Naive thymus-derived CD4-positive, alpha-beta T cell (primary cell): Measurements from ENCODE around the gene LRRK1. TPM values are rescaled to one million over a fixed set of nuclear protein-coding genes. Genes with fewer than 3 reads are reported as not detected.

ENCODE experiments used
- ATAC-seq: fragments of 150-1000 bp; cut with Tn5 transposase; 2 replicates; pipeline ENCODE4 v1.10.0; 2021; ENCODE audit warnings: mild to moderate bottlenecking, moderate library complexity
- CTCF ChIA-PET: fragments of 350-600 bp; sonication (Branson Sonifier 250); formaldehyde crosslinking; loops from one replicate; lab custom pipeline; 2021; ENCODE audit warnings: antibody characterized with exemption; lab: Charles Lee
- POLR2A ChIA-PET: fragments of 350-600 bp; sonication (Branson Sonifier 250); formaldehyde crosslinking; loops from one replicate; lab custom pipeline; 2021; ENCODE audit warnings: antibody characterized with exemption, inconsistent platforms; lab: Charles Lee
- DNase-seq, 9 donors: peaks; one replicate each; pipeline versions ENCODE4 v3.0.0 to v3.0.0-alpha.2; 2020 to 2022; ENCODE audit warnings: mixed read lengths in 1 of 9
- H3K27ac ChIP-seq: one replicate; pipeline ENCODE4 v1.7.0; 2013; ENCODE audit warnings: mild to moderate bottlenecking, low read depth, low read length, moderate library complexity
- H3K27me3 ChIP-seq, 2 donors: one replicate each; pipeline ENCODE4 v1.7.0; 2013; ENCODE audit warnings: low read length in 2 of 2, mild to moderate bottlenecking in 2 of 2, moderate library complexity in 2 of 2; ENCODE audit not compliant: control insufficient read depth in 2 of 2, insufficient read depth in 2 of 2
- H3K36me3 ChIP-seq, 3 experiments: 1 replicate in 2 of 3; 2 replicates in 1 of 3; pipeline ENCODE4 v1.7.0; 2013; ENCODE audit warnings: low read length in 3 of 3, mild to moderate bottlenecking in 3 of 3, moderate library complexity in 1 of 3; ENCODE audit not compliant: insufficient read depth in 3 of 3, control insufficient read depth in 2 of 3
- H3K4me1 ChIP-seq, 2 donors: one replicate each; pipeline ENCODE4 v1.7.0; 2013; ENCODE audit warnings: low read length in 2 of 2, mild to moderate bottlenecking in 2 of 2, moderate library complexity in 1 of 2; ENCODE audit not compliant: control insufficient read depth in 2 of 2, insufficient read depth in 2 of 2
- H3K4me3 ChIP-seq: 2 replicates; pipeline ENCODE4 v1.7.0; 2013; ENCODE audit warnings: mild to moderate bottlenecking, low read length
- H3K9me3 ChIP-seq, 3 experiments: 1 replicate in 2 of 3; 2 replicates in 1 of 3; pipeline ENCODE4 v1.7.0; 2013; ENCODE audit warnings: low read length in 3 of 3; ENCODE audit not compliant: control insufficient read depth in 2 of 3
- H3K27ac Mint-ChIP-seq, 9 donors: one replicate each; pipeline ENCODE4 v1.8.0; 2020 to 2022; ENCODE audit warnings: mixed read lengths in 9 of 9, mild to moderate bottlenecking in 8 of 9, moderate library complexity in 5 of 9, inconsistent platforms in 2 of 9
- H3K27me3 Mint-ChIP-seq, 5 donors: one replicate each; pipeline ENCODE4 v1.8.0; 2021 to 2022; ENCODE audit warnings: mixed read lengths in 5 of 5, mild to moderate bottlenecking in 1 of 5
- H3K36me3 Mint-ChIP-seq, 5 donors: one replicate each; pipeline ENCODE4 v1.8.0; 2020 to 2022; ENCODE audit warnings: mixed read lengths in 5 of 5, mild to moderate bottlenecking in 3 of 5, inconsistent platforms in 1 of 5
- H3K4me1 Mint-ChIP-seq, 7 donors: one replicate each; pipeline ENCODE4 v1.8.0; 2020 to 2022; ENCODE audit warnings: mixed read lengths in 7 of 7, mild to moderate bottlenecking in 3 of 7, inconsistent platforms in 1 of 7
- H3K4me3 Mint-ChIP-seq, 10 donors: one replicate each; pipeline ENCODE4 v1.8.0; 2020 to 2022; ENCODE audit warnings: mild to moderate bottlenecking in 10 of 10, mixed read lengths in 10 of 10, moderate library complexity in 6 of 10, inconsistent platforms in 2 of 10
- H3K9me3 Mint-ChIP-seq, 11 donors: one replicate each; pipeline ENCODE4 v1.8.0; 2020 to 2022; ENCODE audit warnings: mixed read lengths in 11 of 11, mild to moderate bottlenecking in 4 of 11, inconsistent platforms in 1 of 11, moderate library complexity in 1 of 11
- intact Hi-C, 2 donors: fragments of 100-400 bp; cut with micrococcal nuclease; formaldehyde crosslinking; loops; one replicate each; pipeline ENCODE4 v1.15.1; 2023
- polyA plus RNA-seq, 2 donors: library from polyadenylated mRNA; unstranded; fragments of 300-500 nt; fragmentation: Illumina TruSeq; gene quantifications; one replicate each; pipeline ENCODE4 v1.2.3, GENCODE V29; 2021
- total RNA-seq, 6 experiments: library from RNA in 5 of 6; stranded (reverse) in 5 of 6; gene quantifications; 1 replicate in 5 of 6; 2 replicates in 1 of 6; pipeline ENCODE4 v1.2.3 and lab custom pipeline; 2021 to 2026

Gene LRRK1
- total and polyA plus RNA-seq, 7 experiments from 2014 or later: 0.54 to 15.1 (median 0.60) TPM; not detected in 2

- intact Hi-C loops: no loop called here
Observed at GRCh38 chr15:101037090-101037830, 118.1 kb downstream of the LRRK1 start.

GRCh38 chr15:101038327-101039003 lies 119.3 kb downstream of the LRRK1 start:
- peaks cover 29 to 68% (median 57%) of the 10 kb centered on the region in 5 donors for H3K27me3 Mint-ChIP-seq
- Histone ChIP-seq H3K27ac (no peak overlapping the region), H3K9me3 (peaks cover 0 to 9% (median 0%) of the 10 kb centered on the region in 3 experiments), H3K4me1 (no peaks in the 10 kb centered on the region), H3K36me3 (no peaks in the 10 kb centered on the region), H3K27me3 (no peaks in the 10 kb centered on the region), H3K4me3 (no peak overlapping the region)
- H3K9me3 Mint-ChIP-seq: peaks cover 4 to 63% (median 27%) of the 10 kb centered on the region in 11 donors
- peak in 1 of 9 donors; percentile 15 for DNase-seq
- intact Hi-C loops: no loop called here
- H3K36me3 Mint-ChIP-seq: peaks cover 0 to 17% (median 4%) of the 10 kb centered on the region in 5 donors
- H3K27ac Mint-ChIP-seq: no peak overlapping the region
- ATAC-seq: no peak
- CTCF ChIA-PET: no interaction called here
- POLR2A ChIA-PET: no interaction called here
- no peaks in the 10 kb centered on the region for H3K4me1 Mint-ChIP-seq
- no peak overlapping the region for H3K4me3 Mint-ChIP-seq

More at GRCh38 chr15:101037090-101037830, 118.1 kb downstream of the LRRK1 start:
- H3K9me3 Mint-ChIP-seq: peaks cover 4 to 61% (median 27%) of the 10 kb centered on the region in 11 donors
- ChIA-PET CTCF (no interaction called here), POLR2A (no interaction called here)
- peak in 1 of 9 donors; percentile 6 for DNase-seq
- Histone ChIP-seq H3K4me3 (no peak overlapping the region), H3K4me1 (no peaks in the 10 kb centered on the region), H3K27ac (no peak overlapping the region), H3K36me3 (no peaks in the 10 kb centered on the region), H3K9me3 (peaks cover 0 to 9% (median 0%) of the 10 kb centered on the region in 3 experiments), H3K27me3 (no peaks in the 10 kb centered on the region)
- no peak overlapping the region for H3K27ac Mint-ChIP-seq
- no peaks in the 10 kb centered on the region for H3K4me1 Mint-ChIP-seq
- H3K4me3 Mint-ChIP-seq: no peak overlapping the region
- peaks cover 21 to 70% (median 50%) of the 10 kb centered on the region in 5 donors for H3K27me3 Mint-ChIP-seq
- no peak for ATAC-seq
- H3K36me3 Mint-ChIP-seq: peaks cover 0 to 17% (median 4%) of the 10 kb centered on the region in 5 donors

- intact Hi-C loops: no loop called here
Observed at GRCh38 chr15:101039461-101039860, 120.3 kb downstream of the LRRK1 start.

GRCh38 chr15:101042320-101042719 lies 123.2 kb downstream of the LRRK1 start:
- DNase-seq: peak in 1 of 9 donors; percentile 8
- CTCF ChIA-PET: no interaction called here

More at GRCh38 chr15:101039461-101039860, 120.3 kb downstream of the LRRK1 start:
- Histone ChIP-seq H3K27ac (no peak overlapping the region), H3K27me3 (no peaks in the 10 kb centered on the region), H3K36me3 (no peaks in the 10 kb centered on the region), H3K4me3 (no peak overlapping the region), H3K4me1 (no peaks in the 10 kb centered on the region), H3K9me3 (peaks cover 0 to 9% (median 0%) of the 10 kb centered on the region in 3 experiments)
- CTCF ChIA-PET: interaction anchor here (1.8 kb wide), 1 partner anchor 31 kb away, joined by 4 read pairs; no protein-coding TSS in a partner anchor
- Mint-ChIP-seq H3K27me3 (peaks cover 29 to 62% (median 57%) of the 10 kb centered on the region in 5 donors), H3K27ac (no peak overlapping the region), H3K4me3 (no peak overlapping the region), H3K9me3 (peaks cover 4 to 57% (median 24%) of the 10 kb centered on the region in 11 donors), H3K4me1 (no peaks in the 10 kb centered on the region), H3K36me3 (peaks cover 0 to 17% (median 4%) of the 10 kb centered on the region in 5 donors)
- POLR2A ChIA-PET: no interaction called here
- no peak for ATAC-seq
- DNase-seq: no peak

GRCh38 chr15:101043011-101043410 lies 123.9 kb downstream of the LRRK1 start:
- no peaks in the 10 kb centered on the region for H3K4me1 Mint-ChIP-seq
- Histone ChIP-seq H3K4me3 (no peak overlapping the region), H3K36me3 (no peaks in the 10 kb centered on the region), H3K27me3 (no peaks in the 10 kb centered on the region), H3K4me1 (no peaks in the 10 kb centered on the region), H3K27ac (no peak overlapping the region), H3K9me3 (no peaks in the 10 kb centered on the region)
- ChIA-PET POLR2A (no interaction called here), CTCF (no interaction called here)
- peaks cover 29 to 50% (median 35%) of the 10 kb centered on the region in 5 donors for H3K27me3 Mint-ChIP-seq
- intact Hi-C loops: no loop called here
- H3K4me3 Mint-ChIP-seq: no peak overlapping the region
- DNase-seq (no peak), ATAC-seq (no peak)
- H3K36me3 Mint-ChIP-seq: peaks cover 0 to 8% (median 0%) of the 10 kb centered on the region in 5 donors
- no peak overlapping the region for H3K27ac Mint-ChIP-seq
- peaks cover 0 to 32% (median 9%) of the 10 kb centered on the region in 11 donors for H3K9me3 Mint-ChIP-seq

More at GRCh38 chr15:101042320-101042719, 123.2 kb downstream of the LRRK1 start:
- H3K4me1 ChIP-seq: no peaks in the 10 kb centered on the region
- ATAC-seq: no peak
- POLR2A ChIA-PET: no interaction called here
- no peak overlapping the region for H3K27ac ChIP-seq
- Mint-ChIP-seq H3K4me3 (no peak overlapping the region), H3K27ac (no peak overlapping the region), H3K36me3 (peaks cover 0 to 8% (median 0%) of the 10 kb centered on the region in 5 donors), H3K9me3 (peaks cover 0 to 32% (median 9%) of the 10 kb centered on the region in 11 donors), H3K27me3 (peaks cover 29 to 50% (median 35%) of the 10 kb centered on the region in 5 donors), H3K4me1 (no peaks in the 10 kb centered on the region)
- intact Hi-C loops: no loop called here
- H3K36me3 ChIP-seq: no peaks in the 10 kb centered on the region
- no peak overlapping the region for H3K4me3 ChIP-seq
- H3K9me3 ChIP-seq: peaks cover 0 to under 1% (median 0%) of the 10 kb centered on the region in 3 experiments
- H3K27me3 ChIP-seq: no peaks in the 10 kb centered on the region

GRCh38 chr15:101043911-101044624 lies 124.9 kb downstream of the LRRK1 start:
- Mint-ChIP-seq H3K4me1 (no peaks in the 10 kb centered on the region), H3K27me3 (peaks cover 23 to 42% (median 30%) of the 10 kb centered on the region in 5 donors), H3K36me3 (peaks cover 0 to 4% (median 0%) of the 10 kb centered on the region in 5 donors), H3K9me3 (peaks cover 0 to 24% (median 5%) of the 10 kb centered on the region in 11 donors), H3K4me3 (no peak overlapping the region), H3K27ac (no peak overlapping the region)
- CTCF ChIA-PET: no interaction called here
- no peak overlapping the region for H3K4me3 ChIP-seq
- POLR2A ChIA-PET: no interaction called here
- no peaks in the 10 kb centered on the region for H3K4me1 ChIP-seq
- ATAC-seq: no peak
- intact Hi-C loops: no loop called here
- no peaks in the 10 kb centered on the region for H3K9me3 ChIP-seq
- no peak overlapping the region for H3K27ac ChIP-seq
- no peaks in the 10 kb centered on the region for H3K27me3 ChIP-seq
- peak in 1 of 9 donors; percentile 16 for DNase-seq
- no peaks in the 10 kb centered on the region for H3K36me3 ChIP-seq
